CD14-positive monocyte (primary cell): ENCODE data around the gene RHOBTB3. TPM values are rescaled to one million over a fixed set of nuclear protein-coding genes. Genes with fewer than 3 reads are reported as not detected.

Experiments
- DNase-seq, 3 donors: peaks; one replicate each; pipeline ENCODE4 v3.0.0-alpha.2; 2011 to 2022
- H2AFZ ChIP-seq: 2 replicates; pipeline ENCODE4 v1.6.0; 2012; ENCODE audit warnings: mild to moderate bottlenecking, low read depth, low read length, inconsistent platforms; ENCODE audit not compliant: insufficient read depth, poor library complexity, severe bottlenecking
- H3K27ac ChIP-seq, 2 donors: 1 replicate in 1 of 2; 2 replicates in 1 of 2; pipeline ENCODE4 v1.5.1; 2012 to 2013; ENCODE audit warnings: low read length in 2 of 2, control low read depth in 1 of 2, inconsistent platforms in 1 of 2, low read depth in 1 of 2, mild to moderate bottlenecking in 1 of 2
- H3K27me3 ChIP-seq, 2 donors: one replicate each; pipeline versions ENCODE4 v1.6.0 to v1.6.1; 2011 to 2013; ENCODE audit warnings: low read length in 2 of 2; ENCODE audit not compliant: control insufficient read depth in 2 of 2, insufficient read depth in 2 of 2
- H3K36me3 ChIP-seq, 2 donors: replicated peaks in 1 of 2; 1 replicate in 1 of 2; 2 replicates in 1 of 2; pipeline versions ENCODE4 v1.5.1 to v1.6.1; 2012 to 2013; ENCODE audit warnings: low read length in 2 of 2, control low read depth in 1 of 2, inconsistent platforms in 1 of 2, mild to moderate bottlenecking in 1 of 2; ENCODE audit not compliant: insufficient read depth in 2 of 2, control insufficient read depth in 1 of 2
- H3K4me1 ChIP-seq, 2 donors: 1 replicate in 1 of 2; 2 replicates in 1 of 2; pipeline versions ENCODE4 v1.5.1 to v1.6.1; 2012 to 2013; ENCODE audit warnings: low read length in 2 of 2, control low read depth in 1 of 2, inconsistent platforms in 1 of 2, mild to moderate bottlenecking in 1 of 2, moderate library complexity in 1 of 2; ENCODE audit not compliant: insufficient read depth in 2 of 2, control insufficient read depth in 1 of 2
- H3K4me2 ChIP-seq: replicated peaks from 2 replicates; pipeline ENCODE3; 2012; ENCODE audit warnings: low read length, moderate library complexity, mild to moderate bottlenecking; ENCODE audit not compliant: poor library complexity, severe bottlenecking; ENCODE audit errors: extremely low read depth
- H3K4me3 ChIP-seq, 3 experiments: fragments of 200-600 bp in 1 of 3; sonication (generic) in 1 of 3; replicated peaks in 1 of 3; 1 replicate in 2 of 3; 2 replicates in 1 of 3; pipeline ENCODE4 v1.5.1; 2011 to 2013; ENCODE audit warnings: low read length in 3 of 3, mild to moderate bottlenecking in 3 of 3, control low read depth in 2 of 3, low read depth in 2 of 3, inconsistent platforms in 1 of 3, moderate library complexity in 1 of 3
- H3K79me2 ChIP-seq: 2 replicates; pipeline ENCODE4 v1.6.0; 2012; ENCODE audit warnings: mild to moderate bottlenecking, control low read depth, inconsistent platforms, low read length, moderate library complexity; ENCODE audit not compliant: insufficient read depth
- H3K9ac ChIP-seq: 2 replicates; pipeline ENCODE4 v1.6.0; 2017; ENCODE audit warnings: low read length, mild to moderate bottlenecking; ENCODE audit not compliant: insufficient read depth, poor library complexity, severe bottlenecking
- H3K9me3 ChIP-seq, 2 donors: replicated peaks in 1 of 2; 1 replicate in 1 of 2; 2 replicates in 1 of 2; pipeline versions ENCODE4 v1.5.1 to v1.6.1; 2012 to 2013; ENCODE audit warnings: low read length in 2 of 2, control low read depth in 1 of 2; ENCODE audit not compliant: control insufficient read depth in 1 of 2, insufficient read depth in 1 of 2
- H4K20me1 ChIP-seq: 2 replicates; pipeline ENCODE4 v1.6.0; 2012; ENCODE audit warnings: mild to moderate bottlenecking, low read length, control low read depth, moderate library complexity; ENCODE audit not compliant: insufficient read depth
- H3K27ac Mint-ChIP-seq, 7 donors: one replicate each; pipeline ENCODE4 v1.8.0; 2020; ENCODE audit warnings: mild to moderate bottlenecking in 7 of 7, mixed read lengths in 7 of 7, moderate library complexity in 6 of 7, inconsistent platforms in 2 of 7
- H3K27me3 Mint-ChIP-seq, 3 donors: one replicate each; pipeline ENCODE4 v1.8.0; 2021 to 2022; ENCODE audit warnings: low read depth in 3 of 3, mild to moderate bottlenecking in 3 of 3, mixed read lengths in 3 of 3, moderate library complexity in 3 of 3, inconsistent platforms in 1 of 3
- H3K36me3 Mint-ChIP-seq, 2 donors: one replicate each; pipeline ENCODE4 v1.8.0; 2020; ENCODE audit warnings: mixed read lengths in 2 of 2, inconsistent platforms in 1 of 2, mild to moderate bottlenecking in 1 of 2
- H3K4me1 Mint-ChIP-seq: one replicate; pipeline ENCODE4 v1.8.0; 2020; ENCODE audit warnings: mild to moderate bottlenecking, mixed read lengths
- H3K4me3 Mint-ChIP-seq, 2 donors: one replicate each; pipeline ENCODE4 v1.8.0; 2020; ENCODE audit warnings: mild to moderate bottlenecking in 2 of 2, mixed read lengths in 2 of 2, moderate library complexity in 1 of 2
- H3K9me3 Mint-ChIP-seq, 7 donors: one replicate each; pipeline ENCODE4 v1.8.0; 2020 to 2022; ENCODE audit warnings: mixed read lengths in 7 of 7, mild to moderate bottlenecking in 6 of 7, moderate library complexity in 6 of 7, inconsistent platforms in 2 of 7
- WGBS: methylation state at CpG from one replicate; pipeline ENCODE4 v1.1.5; 2013; ENCODE audit warnings: missing lambda C conversion rate; ENCODE audit not compliant: insufficient coverage; 5-methylcytosine and 5-hydroxymethylcytosine counted together
- intact Hi-C, 2 donors: fragments of 100-400 bp; cut with micrococcal nuclease; formaldehyde crosslinking; loops; one replicate each; pipeline versions ENCODE4 v1.15.0 to v1.15.1; 2023
- polyA plus RNA-seq, 3 donors: library from polyadenylated mRNA; depleted of rRNA in 1 of 3; unstranded in 2 of 3; stranded (reverse) in 1 of 3; fragments of 300-500 nt in 2 of 3; fragments of >200 nt in 1 of 3; fragmentation: Illumina TruSeq in 2 of 3; gene quantifications; 1 replicate in 2 of 3; 2 replicates in 1 of 3; pipeline ENCODE4 v1.2.3, GENCODE V29; 2012 to 2021
- TF ChIP-seq, protein P1 (sequence below): fragments of 200-600 bp; IDR thresholded peaks from one replicate; pipeline ENCODE4 v1.8.0; 2022; ENCODE audit warnings: antibody characterized with exemption, mild to moderate bottlenecking

Gene RHOBTB3
- polyA plus RNA-seq, 3 donors: 0.41 to 1.5 (median 0.63) TPM

DNA sequence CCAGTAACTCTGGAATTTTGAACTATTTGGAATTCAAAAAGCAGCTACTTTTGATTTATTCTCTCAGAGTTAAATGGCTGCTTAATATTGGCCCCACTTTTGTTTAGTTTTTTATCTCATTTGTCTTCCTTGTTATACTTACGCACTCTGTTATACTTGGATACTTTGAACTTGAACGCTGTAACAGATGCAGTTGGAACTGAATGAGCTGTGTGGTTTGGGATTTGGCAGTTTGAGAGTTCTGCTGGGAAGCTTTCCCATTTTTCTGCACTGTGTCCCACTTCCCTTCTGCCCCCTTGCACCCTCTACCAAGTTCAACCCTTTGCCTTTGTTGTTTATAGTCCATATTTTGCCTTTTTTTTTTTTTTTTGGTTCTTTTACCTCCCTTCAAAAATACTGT lies 3.8 kb downstream of the RHOBTB3 start:
- no peak overlapping the region for H2AFZ ChIP-seq
- WGBS: 100% methylated on average over 1 of the region's 2 CpGs
- no peaks in the 10 kb centered on the region for H3K79me2 ChIP-seq
- H4K20me1 ChIP-seq: no peaks in the 10 kb centered on the region
- H3K4me3 Mint-ChIP-seq: no peak overlapping the region
- H3K27me3 ChIP-seq: peaks cover 0 to 3% of the 10 kb centered on the region in 2 donors
- H3K4me2 ChIP-seq: no peak overlapping the region
- no peak for DNase-seq
- H3K36me3 ChIP-seq: no peaks in the 10 kb centered on the region
- no peak overlapping the region for H3K4me3 ChIP-seq
- H3K27ac Mint-ChIP-seq: no peak overlapping the region
- peaks cover 36% of the 10 kb centered on the region for H3K4me1 Mint-ChIP-seq
- intact Hi-C loops: loop anchor here in 1 of 2 donors (10.0 kb wide), 1 partner anchor 90 kb away; the partner anchor contains the start of gene GLRX
- TF ChIP-seq, protein P1, sequence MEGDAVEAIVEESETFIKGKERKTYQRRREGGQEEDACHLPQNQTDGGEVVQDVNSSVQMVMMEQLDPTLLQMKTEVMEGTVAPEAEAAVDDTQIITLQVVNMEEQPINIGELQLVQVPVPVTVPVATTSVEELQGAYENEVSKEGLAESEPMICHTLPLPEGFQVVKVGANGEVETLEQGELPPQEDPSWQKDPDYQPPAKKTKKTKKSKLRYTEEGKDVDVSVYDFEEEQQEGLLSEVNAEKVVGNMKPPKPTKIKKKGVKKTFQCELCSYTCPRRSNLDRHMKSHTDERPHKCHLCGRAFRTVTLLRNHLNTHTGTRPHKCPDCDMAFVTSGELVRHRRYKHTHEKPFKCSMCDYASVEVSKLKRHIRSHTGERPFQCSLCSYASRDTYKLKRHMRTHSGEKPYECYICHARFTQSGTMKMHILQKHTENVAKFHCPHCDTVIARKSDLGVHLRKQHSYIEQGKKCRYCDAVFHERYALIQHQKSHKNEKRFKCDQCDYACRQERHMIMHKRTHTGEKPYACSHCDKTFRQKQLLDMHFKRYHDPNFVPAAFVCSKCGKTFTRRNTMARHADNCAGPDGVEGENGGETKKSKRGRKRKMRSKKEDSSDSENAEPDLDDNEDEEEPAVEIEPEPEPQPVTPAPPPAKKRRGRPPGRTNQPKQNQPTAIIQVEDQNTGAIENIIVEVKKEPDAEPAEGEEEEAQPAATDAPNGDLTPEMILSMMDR: no peak
- no peak overlapping the region for H3K9ac ChIP-seq
- H3K36me3 Mint-ChIP-seq: peaks cover 0 to under 1% of the 10 kb centered on the region in 2 donors
- no peak overlapping the region for H3K27ac ChIP-seq
- peaks cover 10 to 14% (median 12%) of the 10 kb centered on the region in 3 donors for H3K27me3 Mint-ChIP-seq
- H3K4me1 ChIP-seq: peaks cover 23 to 34% of the 10 kb centered on the region in 2 donors
- H3K9me3 Mint-ChIP-seq: no peaks in the 10 kb centered on the region
- H3K9me3 ChIP-seq: no peaks in the 10 kb centered on the region

DNA sequence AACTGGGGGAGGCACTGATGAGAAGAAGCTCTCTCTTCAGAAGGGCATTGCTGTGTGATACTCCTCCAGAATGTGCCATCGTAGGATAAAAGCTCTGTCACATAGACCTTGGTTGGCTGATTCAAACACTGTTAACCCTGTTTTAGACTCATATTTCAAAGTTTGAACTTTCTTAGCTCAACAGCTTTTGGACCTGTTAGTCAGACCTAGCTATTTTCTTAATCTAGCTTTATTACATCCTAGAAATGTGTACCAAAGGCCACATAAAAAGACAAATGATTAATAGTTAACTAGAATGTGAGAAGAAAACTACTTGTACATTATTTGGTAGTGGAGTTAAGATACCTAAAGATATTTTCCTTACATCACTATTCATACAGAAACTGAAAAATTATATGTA lies 4.3 kb downstream of the RHOBTB3 start:
- no CpG with 5 or more reads among the region's 1 CpG for WGBS
- H3K27me3 Mint-ChIP-seq: peaks cover 7 to 12% (median 12%) of the 10 kb centered on the region in 3 donors
- H3K9me3 Mint-ChIP-seq: no peaks in the 10 kb centered on the region
- H3K4me1 ChIP-seq: peaks cover 20 to 30% of the 10 kb centered on the region in 2 donors
- no peak for DNase-seq
- intact Hi-C loops: loop anchor here in 1 of 2 donors (10.0 kb wide), 1 partner anchor 89 kb away; the partner anchor contains the start of gene GLRX
- H3K9me3 ChIP-seq: no peaks in the 10 kb centered on the region
- H3K4me3 ChIP-seq: no peak overlapping the region
- H4K20me1 ChIP-seq: no peaks in the 10 kb centered on the region
- H3K27ac Mint-ChIP-seq: no peak overlapping the region
- no peak overlapping the region for H3K4me3 Mint-ChIP-seq
- no peaks in the 10 kb centered on the region for H3K36me3 ChIP-seq
- H3K36me3 Mint-ChIP-seq: peaks cover 0 to 2% of the 10 kb centered on the region in 2 donors
- no peak overlapping the region for H2AFZ ChIP-seq
- H3K27me3 ChIP-seq: peaks cover 0 to 3% of the 10 kb centered on the region in 2 donors
- H3K4me2 ChIP-seq: no peak overlapping the region
- no peak overlapping the region for H3K27ac ChIP-seq
- H3K9ac ChIP-seq: no peak overlapping the region
- H3K79me2 ChIP-seq: no peaks in the 10 kb centered on the region
- TF ChIP-seq, protein P1: no peak
- peaks cover 34% of the 10 kb centered on the region for H3K4me1 Mint-ChIP-seq
